ENCODE measurements around the gene PIK3R3. TPM values are rescaled to one million over a fixed set of nuclear protein-coding genes. Genes with fewer than 3 reads are reported as not detected.

Gene PIK3R3
- total RNA-seq, 1 experiment from 2014 or later: 1.6 TPM

- TF ChIP-seq ZBTB33 (IDR thresholded peaks at IDR 0.05; ENCODE audit: extremely low read depth, insufficient replicate concordance, low read length) (no peak), EZH2 (IDR thresholded peaks at IDR 0.05) (no peak), POLR2AphosphoS5 (IDR thresholded peaks at IDR 0.05; ENCODE audit: low read depth, low read length) (no peak), MAX (IDR thresholded peaks at IDR 0.05) (no peak), ELF1 (IDR thresholded peaks at IDR 0.05; ENCODE audit: borderline replicate concordance, low read depth) (no peak)
- no peak overlapping the region for H3K27ac ChIP-seq (ENCODE audit: low read depth, low read length)
- no peak overlapping the region for H3K4me3 ChIP-seq (replicated peaks in 1 of 2; ENCODE audit: low read depth in 1 of 2, low read length in 2 of 2)
- H3K4me1 ChIP-seq (ENCODE audit: control insufficient read depth in 1 of 2, insufficient read depth in 2 of 2, low read length in 2 of 2): no peaks in the 10 kb centered on the region
- H3K27me3 ChIP-seq (ENCODE audit: insufficient read depth, low read length): no peaks in the 10 kb centered on the region
- no peak overlapping the region for H2AFZ ChIP-seq (ENCODE audit: low read depth, low read length, poor library complexity, severe bottlenecking)
- no peaks in the 10 kb centered on the region for H3K9me3 ChIP-seq (ENCODE audit: control insufficient read depth in 1 of 2, insufficient read depth in 1 of 2, low read depth in 1 of 2, low read length in 2 of 2)
- no peak for DNase-seq (ENCODE audit: low read depth, low spot score)
- H3K36me3 ChIP-seq (ENCODE audit: control insufficient read depth in 1 of 2, insufficient read depth in 2 of 2, low read length in 2 of 2): peaks cover 3 to 10% of the 10 kb centered on the region in 2 experiments; a peak in 3 of 4 replicates
- H3K9ac ChIP-seq (ENCODE audit: low read length): no peak overlapping the region
- no peaks in the 10 kb centered on the region for H4K20me1 ChIP-seq (ENCODE audit: insufficient read depth)
- ATAC-seq: no peak
- intact Hi-C loops (cut with micrococcal nuclease): no loop called here
- no peaks in the 10 kb centered on the region for H3K79me2 ChIP-seq (ENCODE audit: insufficient read depth, low read length)
- ChIA-PET CTCF (no interaction called here), POLR2A (no interaction called here), RAD21 (ENCODE audit: low non-redundant PET in 1 of 2, low total read pairs in 2 of 2, uncharacterized antibody in 2 of 2, unreplicated experiment in 2 of 2) (no interaction called here)
- no peaks in the 10 kb centered on the region for H3K9me2 ChIP-seq (ENCODE audit: insufficient read depth)
- BruUV-seq (replicated peaks): no TSS peak
- no peak overlapping the region for H3K4me2 ChIP-seq (ENCODE audit: low read length)
Observed at GRCh38 chr1:46027788-46028573, 104.4 kb downstream of the PIK3R3 start.

GRCh38 chr1:46026531-46026930 is 105.9 kb downstream of the PIK3R3 start:
- H4K20me1 ChIP-seq (ENCODE audit: insufficient read depth): no peaks in the 10 kb centered on the region
- ChIA-PET CTCF (no interaction called here), RAD21 (ENCODE audit: low non-redundant PET in 1 of 2, low total read pairs in 2 of 2, uncharacterized antibody in 2 of 2, unreplicated experiment in 2 of 2) (no interaction called here), POLR2A (no interaction called here)
- H3K9me3 ChIP-seq (ENCODE audit: control insufficient read depth in 1 of 2, insufficient read depth in 1 of 2, low read depth in 1 of 2, low read length in 2 of 2): no peaks in the 10 kb centered on the region
- no peak for DNase-seq (ENCODE audit: low read depth, low spot score)
- H3K9me2 ChIP-seq (ENCODE audit: insufficient read depth): no peaks in the 10 kb centered on the region
- H3K79me2 ChIP-seq (ENCODE audit: insufficient read depth, low read length): no peaks in the 10 kb centered on the region
- ATAC-seq: no peak
- H3K27ac ChIP-seq (ENCODE audit: low read depth, low read length): no peak overlapping the region
- intact Hi-C loops (cut with micrococcal nuclease): no loop called here
- no peak overlapping the region for H3K4me3 ChIP-seq (replicated peaks in 1 of 2; ENCODE audit: low read depth in 1 of 2, low read length in 2 of 2)
- no peaks in the 10 kb centered on the region for H3K27me3 ChIP-seq (ENCODE audit: insufficient read depth, low read length)
- peaks cover 7 to 11% of the 10 kb centered on the region in 2 experiments; a peak in 3 of 4 replicates for H3K36me3 ChIP-seq (ENCODE audit: control insufficient read depth in 1 of 2, insufficient read depth in 2 of 2, low read length in 2 of 2)
- BruUV-seq (replicated peaks): no TSS peak
- no peak overlapping the region for H2AFZ ChIP-seq (ENCODE audit: low read depth, low read length, poor library complexity, severe bottlenecking)
- no peaks in the 10 kb centered on the region for H3K4me1 ChIP-seq (ENCODE audit: control insufficient read depth in 1 of 2, insufficient read depth in 2 of 2, low read length in 2 of 2)
- no peak overlapping the region for H3K4me2 ChIP-seq (ENCODE audit: low read length)
- no peak for TF ChIP-seq CBX3 (IDR thresholded peaks at IDR 0.05; ENCODE audit: low read depth)
- TF ChIP-seq EZH2phosphoT487 (IDR thresholded peaks at IDR 0.05; ENCODE audit: borderline replicate concordance): no peak
- TF ChIP-seq YY1 (IDR thresholded peaks at IDR 0.05; ENCODE audit: extremely low read depth, insufficient replicate concordance, low read depth, low read length): no peak
- no peak for TF ChIP-seq ELF1 (IDR thresholded peaks at IDR 0.05; ENCODE audit: borderline replicate concordance, low read depth)
- no peak for TF ChIP-seq CTCF (IDR thresholded peaks at IDR 0.05 in 2 of 3, conservative IDR thresholded peaks at IDR 0.05 in 1 of 3; ENCODE audit: borderline replicate concordance in 1 of 3, insufficient read depth in 1 of 3, low read depth in 2 of 3, low read length in 2 of 3)
- TF ChIP-seq SP1 (IDR thresholded peaks at IDR 0.05; ENCODE audit: low read depth): no peak
- no peak for TF ChIP-seq MAX (IDR thresholded peaks at IDR 0.05)
- no peak for TF ChIP-seq CEBPB (IDR thresholded peaks at IDR 0.05; ENCODE audit: low read depth)
- TF ChIP-seq ZFX (IDR thresholded peaks at IDR 0.05): no peak
- no peak for TF ChIP-seq SRF (IDR thresholded peaks at IDR 0.05; ENCODE audit: low read depth)
- TF ChIP-seq RAD21 (IDR thresholded peaks at IDR 0.05; ENCODE audit: low read depth): no peak
- TF ChIP-seq EZH2 (IDR thresholded peaks at IDR 0.05): no peak
- no peak for TF ChIP-seq SIN3A (IDR thresholded peaks at IDR 0.05; ENCODE audit: low read depth)
- no peak overlapping the region for H3K9ac ChIP-seq (ENCODE audit: low read length)
